ENCODE results near the gene TCERG1L.
"Not testable (repeated sequence)": the region's sequence is repeated elsewhere in the genome, so short reads cannot be mapped to it uniquely, and the experiment has no call there.

The TCERG1L gene

DNA sequence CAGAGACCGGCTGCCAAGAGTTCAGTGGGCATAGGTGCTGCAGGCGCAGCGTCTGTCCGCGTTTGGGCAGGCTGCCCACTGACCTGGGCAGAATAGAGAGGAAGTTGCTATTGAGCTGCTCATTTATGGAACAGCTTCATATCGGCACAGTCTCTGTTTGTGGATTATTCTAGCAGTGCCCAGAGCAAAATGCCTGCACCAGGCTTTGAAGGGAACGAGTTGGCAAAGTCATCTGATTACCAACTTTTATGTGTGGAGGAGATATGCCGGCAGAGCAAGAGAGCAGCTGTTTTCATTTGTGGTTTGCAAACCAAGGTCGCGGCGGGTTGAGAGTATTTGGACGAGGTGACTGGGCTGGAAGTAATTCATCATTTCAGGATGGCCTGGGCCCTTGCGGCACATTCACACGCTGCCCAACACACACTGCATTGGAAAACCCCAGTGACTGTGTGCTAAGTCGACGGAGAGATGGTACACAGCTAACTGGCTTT is 228.5 kb downstream of the TCERG1L start:
- TF ChIP-seq, protein P1, sequence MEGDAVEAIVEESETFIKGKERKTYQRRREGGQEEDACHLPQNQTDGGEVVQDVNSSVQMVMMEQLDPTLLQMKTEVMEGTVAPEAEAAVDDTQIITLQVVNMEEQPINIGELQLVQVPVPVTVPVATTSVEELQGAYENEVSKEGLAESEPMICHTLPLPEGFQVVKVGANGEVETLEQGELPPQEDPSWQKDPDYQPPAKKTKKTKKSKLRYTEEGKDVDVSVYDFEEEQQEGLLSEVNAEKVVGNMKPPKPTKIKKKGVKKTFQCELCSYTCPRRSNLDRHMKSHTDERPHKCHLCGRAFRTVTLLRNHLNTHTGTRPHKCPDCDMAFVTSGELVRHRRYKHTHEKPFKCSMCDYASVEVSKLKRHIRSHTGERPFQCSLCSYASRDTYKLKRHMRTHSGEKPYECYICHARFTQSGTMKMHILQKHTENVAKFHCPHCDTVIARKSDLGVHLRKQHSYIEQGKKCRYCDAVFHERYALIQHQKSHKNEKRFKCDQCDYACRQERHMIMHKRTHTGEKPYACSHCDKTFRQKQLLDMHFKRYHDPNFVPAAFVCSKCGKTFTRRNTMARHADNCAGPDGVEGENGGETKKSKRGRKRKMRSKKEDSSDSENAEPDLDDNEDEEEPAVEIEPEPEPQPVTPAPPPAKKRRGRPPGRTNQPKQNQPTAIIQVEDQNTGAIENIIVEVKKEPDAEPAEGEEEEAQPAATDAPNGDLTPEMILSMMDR (IDR thresholded peaks at IDR 0.05; ENCODE audit: borderline replicate concordance, control extremely low read depth, extremely low read depth, insufficient read depth, missing control alignments): no peak
- DNase-seq (ENCODE audit: low spot score): no peak
- in situ Hi-C loops (cut with MboI; ENCODE audit: low sequenced_read_pairs, unreplicated experiment): no loop called here

DNA sequence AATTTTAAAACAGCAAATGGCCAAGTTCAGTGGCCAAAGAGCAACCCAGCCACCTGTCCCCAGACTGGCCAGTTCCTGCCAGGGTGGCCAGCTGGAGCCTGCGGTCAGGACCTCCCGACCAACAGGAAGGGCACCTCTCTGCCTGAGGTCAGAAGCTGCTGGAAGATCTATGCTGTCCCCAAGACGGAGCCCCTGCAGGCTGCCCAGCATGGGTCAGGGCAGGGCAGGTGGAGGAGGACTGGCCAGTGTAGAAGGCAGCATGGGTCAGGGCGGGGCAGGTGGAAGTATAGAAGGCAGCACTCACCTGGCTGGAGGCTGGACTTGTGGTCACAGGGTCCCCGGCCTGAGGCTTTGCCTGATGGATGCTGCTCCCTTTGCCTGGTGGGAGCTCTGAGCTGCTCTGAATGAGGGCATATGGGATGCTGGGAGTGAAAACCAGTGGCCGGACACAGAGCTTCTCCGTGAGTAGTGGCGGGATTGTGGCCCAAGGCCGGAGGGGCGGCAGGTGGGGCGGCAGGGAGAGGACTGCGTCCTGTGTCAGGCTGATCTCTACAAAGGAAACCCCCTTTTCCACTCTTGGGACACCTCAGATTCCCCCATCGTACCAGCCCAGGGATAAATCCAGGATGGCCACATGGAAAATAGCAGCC is 229.2 kb downstream of the TCERG1L start:
- in situ Hi-C loops (cut with MboI; ENCODE audit: low sequenced_read_pairs, unreplicated experiment): no loop called here
- no peak for DNase-seq (ENCODE audit: low spot score)
- TF ChIP-seq, protein P1 (IDR thresholded peaks at IDR 0.05; ENCODE audit: borderline replicate concordance, control extremely low read depth, extremely low read depth, insufficient read depth, missing control alignments): no peak

DNA sequence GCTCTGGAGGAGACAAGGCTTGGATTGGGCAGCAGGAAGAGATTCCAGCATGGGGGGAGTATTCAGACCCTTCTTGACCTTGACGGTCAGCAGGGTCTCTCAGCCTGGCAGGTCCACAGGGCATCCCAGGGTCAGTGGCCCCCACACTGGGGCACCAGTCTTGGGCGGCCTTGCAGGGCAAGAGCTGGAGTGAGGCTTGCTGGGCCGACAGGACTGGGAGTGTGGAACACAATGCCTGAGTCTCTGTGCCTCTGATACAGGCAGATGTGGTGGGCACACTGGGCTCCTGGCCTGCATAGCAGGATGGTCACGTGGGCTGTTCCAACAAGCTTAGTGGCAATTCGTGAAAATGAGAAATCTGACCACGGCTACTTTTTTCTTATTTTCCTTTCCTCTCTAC is 229.7 kb downstream of the TCERG1L start:
- no peak for DNase-seq (ENCODE audit: low spot score)
- TF ChIP-seq, protein P1 (IDR thresholded peaks at IDR 0.05; ENCODE audit: borderline replicate concordance, control extremely low read depth, extremely low read depth, insufficient read depth, missing control alignments): no peak
- in situ Hi-C loops (cut with MboI; ENCODE audit: low sequenced_read_pairs, unreplicated experiment): no loop called here

DNA sequence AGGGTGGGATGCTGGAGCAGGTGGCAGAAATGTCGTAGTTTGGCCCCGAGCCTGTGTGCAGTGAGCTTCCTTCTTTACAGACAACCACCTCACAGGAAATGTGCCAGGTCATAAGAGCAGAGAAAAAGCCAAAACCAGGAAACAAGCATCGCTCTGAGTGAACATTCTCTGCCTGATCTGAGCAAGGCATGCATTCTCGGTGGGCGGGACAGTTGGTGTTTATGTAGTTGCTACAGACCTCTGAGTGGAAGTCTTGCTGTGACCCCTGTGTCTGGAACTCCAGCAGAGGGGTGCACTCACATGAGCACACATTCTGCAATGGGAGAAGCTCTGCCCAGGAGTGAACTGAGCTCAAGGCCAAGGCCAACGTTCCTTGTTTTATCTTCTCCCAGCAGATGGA is 230.1 kb downstream of the TCERG1L start:
- DNase-seq (ENCODE audit: low spot score): no peak

DNA sequence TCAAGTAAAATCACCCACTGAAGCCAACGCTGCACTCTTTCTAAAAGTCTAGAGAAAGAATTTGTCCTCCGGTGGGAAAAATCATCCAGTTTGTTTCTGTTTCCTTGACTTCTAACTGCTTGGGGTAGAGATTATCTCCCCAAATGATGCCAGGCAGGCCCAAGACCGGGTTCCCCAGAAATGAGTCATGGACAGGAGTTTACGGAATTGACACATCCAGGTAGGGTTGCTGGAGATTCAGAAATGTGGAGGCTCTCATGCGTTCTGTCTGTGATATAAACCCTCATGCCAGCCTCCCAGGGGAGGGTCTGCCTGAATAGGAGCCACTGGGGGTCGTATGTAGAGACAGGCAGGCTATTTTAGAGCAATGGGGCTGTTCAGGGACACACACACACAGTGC is 230.9 kb downstream of the TCERG1L start:
- no peak for DNase-seq (ENCODE audit: low spot score)
- TF ChIP-seq, protein P1 (IDR thresholded peaks at IDR 0.05; ENCODE audit: borderline replicate concordance, control extremely low read depth, extremely low read depth, insufficient read depth, missing control alignments): no peak
- in situ Hi-C loops (cut with MboI; ENCODE audit: low sequenced_read_pairs, unreplicated experiment): no loop called here

More for the DNA sequence above, 230.1 kb downstream of the TCERG1L start:
- TF ChIP-seq, protein P1 (IDR thresholded peaks at IDR 0.05; ENCODE audit: borderline replicate concordance, control extremely low read depth, extremely low read depth, insufficient read depth, missing control alignments): no peak
- in situ Hi-C loops (cut with MboI; ENCODE audit: low sequenced_read_pairs, unreplicated experiment): no loop called here

DNA sequence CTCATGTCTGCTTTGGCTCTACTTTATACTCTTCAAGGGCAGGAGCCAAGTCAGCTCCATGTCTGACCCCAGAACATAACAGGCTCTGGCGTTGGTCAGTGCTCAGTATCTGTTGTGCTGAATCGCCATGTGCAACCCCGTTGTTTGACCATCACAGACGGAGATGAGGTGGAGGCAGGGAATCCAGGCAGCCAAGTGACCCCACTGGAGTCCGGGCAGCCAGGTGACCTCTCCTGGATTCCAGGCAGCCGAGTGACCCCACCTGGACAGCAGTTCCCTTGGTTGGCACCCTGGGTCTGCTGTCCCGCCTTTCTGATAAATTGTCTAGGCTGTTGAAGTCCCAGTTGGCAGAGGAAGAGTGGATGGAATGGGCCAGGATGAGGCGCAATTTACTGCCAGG is 232.2 kb downstream of the TCERG1L start:
- TF ChIP-seq, protein P1 (IDR thresholded peaks at IDR 0.05; ENCODE audit: borderline replicate concordance, control extremely low read depth, extremely low read depth, insufficient read depth, missing control alignments): no peak
- in situ Hi-C loops (cut with MboI; ENCODE audit: low sequenced_read_pairs, unreplicated experiment): no loop called here
- DNase-seq (ENCODE audit: low spot score): no peak

DNA sequence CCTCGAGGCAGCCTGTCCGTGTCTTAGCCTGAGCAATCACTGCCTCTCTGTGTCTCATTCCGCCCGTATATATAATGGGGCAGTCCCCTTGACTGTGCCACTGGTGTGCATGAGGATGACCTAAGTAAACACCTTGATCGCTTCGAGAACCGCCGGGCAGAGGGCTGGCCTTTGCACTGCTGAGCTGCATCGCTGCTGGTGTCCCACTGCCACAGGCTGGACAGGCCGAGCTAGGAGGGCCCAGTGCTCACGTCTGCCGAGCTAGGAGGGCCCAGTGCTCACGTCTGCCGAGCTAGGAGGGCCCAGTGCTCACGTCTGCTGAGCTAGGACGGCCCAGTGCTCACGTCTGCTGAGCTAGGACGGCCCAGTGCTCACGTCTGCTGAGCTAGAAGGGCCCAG is 232.6 kb downstream of the TCERG1L start:
- DNase-seq (ENCODE audit: low spot score); in situ Hi-C loops (cut with MboI; ENCODE audit: low sequenced_read_pairs, unreplicated experiment): not testable (repeated sequence)

Data from GM13976 (cell line).